ENCODE data around the gene FOXF2. TPM values are rescaled to one million over a fixed set of nuclear protein-coding genes. Genes with fewer than 3 reads are reported as not detected.

FOXF2 gene
- total RNA-seq, 1 donor from 2014 or later: not detected

DNA sequence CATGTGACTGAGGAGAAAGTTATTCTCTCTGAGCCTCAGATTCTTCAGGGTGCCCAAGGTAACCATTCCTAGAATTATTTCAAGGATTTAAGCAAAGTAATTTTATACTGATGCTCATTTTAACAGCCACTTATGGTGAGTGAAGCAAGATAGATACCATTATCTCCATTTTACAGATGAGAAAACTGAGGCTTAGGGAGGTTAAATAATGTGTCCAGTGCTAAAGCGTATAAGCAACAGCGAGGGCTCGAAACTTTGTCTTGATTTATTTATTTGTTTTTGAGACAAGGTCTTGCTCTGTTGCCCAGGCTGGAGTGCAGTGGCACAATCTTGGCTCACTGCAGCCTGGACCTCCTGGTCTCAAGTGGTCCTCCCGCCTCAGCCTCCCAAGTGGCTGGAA is 53.6 kb downstream of the FOXF2 start:
- no peak for ATAC-seq (ENCODE audit: low read depth)
- Mint-ChIP-seq H3K9me3 (no peaks in the 10 kb centered on the region), H3K27me3 (peaks cover 22% of the 10 kb centered on the region), H3K27ac (no peak overlapping the region), H3K4me1 (no peaks in the 10 kb centered on the region), H3K36me3 (ENCODE audit: low read depth) (no peaks in the 10 kb centered on the region), H3K4me3 (no peak overlapping the region)
- ChIA-PET POLR2A (no interaction called here), CTCF (no interaction called here)
- TF ChIP-seq, protein P1, sequence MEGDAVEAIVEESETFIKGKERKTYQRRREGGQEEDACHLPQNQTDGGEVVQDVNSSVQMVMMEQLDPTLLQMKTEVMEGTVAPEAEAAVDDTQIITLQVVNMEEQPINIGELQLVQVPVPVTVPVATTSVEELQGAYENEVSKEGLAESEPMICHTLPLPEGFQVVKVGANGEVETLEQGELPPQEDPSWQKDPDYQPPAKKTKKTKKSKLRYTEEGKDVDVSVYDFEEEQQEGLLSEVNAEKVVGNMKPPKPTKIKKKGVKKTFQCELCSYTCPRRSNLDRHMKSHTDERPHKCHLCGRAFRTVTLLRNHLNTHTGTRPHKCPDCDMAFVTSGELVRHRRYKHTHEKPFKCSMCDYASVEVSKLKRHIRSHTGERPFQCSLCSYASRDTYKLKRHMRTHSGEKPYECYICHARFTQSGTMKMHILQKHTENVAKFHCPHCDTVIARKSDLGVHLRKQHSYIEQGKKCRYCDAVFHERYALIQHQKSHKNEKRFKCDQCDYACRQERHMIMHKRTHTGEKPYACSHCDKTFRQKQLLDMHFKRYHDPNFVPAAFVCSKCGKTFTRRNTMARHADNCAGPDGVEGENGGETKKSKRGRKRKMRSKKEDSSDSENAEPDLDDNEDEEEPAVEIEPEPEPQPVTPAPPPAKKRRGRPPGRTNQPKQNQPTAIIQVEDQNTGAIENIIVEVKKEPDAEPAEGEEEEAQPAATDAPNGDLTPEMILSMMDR (IDR thresholded peaks at IDR 0.05): no peak
- no peak for DNase-seq
- intact Hi-C loops (cut with micrococcal nuclease): no loop called here

Other genes starting within 250 kb of the FOXF2 start
- gene FOXQ1, start 77.5 kb upstream of the FOXF2 start, total RNA-seq: not detected in 2 replicates
- 1.00 and 1.1 TPM in 2 replicates for gene FOXC1, start 220.3 kb downstream of the FOXF2 start, total RNA-seq

Measured in activated B cell treated with CpG ODN at 0.5 μM for 24 hours (primary cell).